Smooth muscle cell (in vitro differentiated cells): Measurements from ENCODE around the gene RPEL1. TPM values are rescaled to one million over a fixed set of nuclear protein-coding genes. Genes with fewer than 3 reads are reported as not detected.
"Not testable (repeated sequence)": the region's sequence is repeated elsewhere in the genome, so short reads cannot be mapped to it uniquely, and the experiment has no call there.

Source experiments
- DNase-seq: peaks from one replicate; lab custom pipeline; 2025; ENCODE audit not compliant: unreplicated experiment; lab: John Stamatoyannopoulos, UW
- H2AFZ ChIP-seq: fragments of 200-600 bp; sonication (generic); 2 replicates; pipeline ENCODE4 v1.6.0; 2016; ENCODE audit warnings: antibody characterized with exemption, low read depth, mild to moderate bottlenecking
- H3F3A ChIP-seq: fragments of 200-600 bp; sonication (generic); 2 replicates; pipeline ENCODE4 v1.6.0; 2017; ENCODE audit warnings: antibody characterized with exemption, low read depth
- H3K27ac ChIP-seq: fragments of 200-600 bp; sonication (generic); 2 replicates; pipeline ENCODE4 v1.5.1; 2016; ENCODE audit warnings: low read depth, mild to moderate bottlenecking
- H3K27me3 ChIP-seq: fragments of 200-600 bp; sonication (generic); 2 replicates; pipeline ENCODE4 v1.6.1; 2016; ENCODE audit warnings: low read depth, mild to moderate bottlenecking
- H3K36me3 ChIP-seq: fragments of 200-600 bp; sonication (generic); 2 replicates; pipeline ENCODE4 v1.5.1; 2016; ENCODE audit warnings: low read depth
- H3K4me1 ChIP-seq: fragments of 200-600 bp; sonication (generic); 2 replicates; pipeline ENCODE4 v1.5.1; 2016; ENCODE audit warnings: low read depth
- H3K4me2 ChIP-seq: fragments of 200-600 bp; sonication (generic); 2 replicates; pipeline ENCODE4 v1.6.0; 2016; ENCODE audit warnings: mild to moderate bottlenecking
- H3K4me3 ChIP-seq: fragments of 200-600 bp; sonication (generic); 2 replicates; pipeline ENCODE4 v1.5.1; 2016; ENCODE audit warnings: mild to moderate bottlenecking
- H3K79me2 ChIP-seq: fragments of 200-600 bp; sonication (generic); 2 replicates; pipeline ENCODE4 v1.6.0; 2016; ENCODE audit warnings: low read depth, mild to moderate bottlenecking
- H3K9ac ChIP-seq: fragments of 200-600 bp; sonication (generic); 2 replicates; pipeline ENCODE4 v1.6.0; 2016; ENCODE audit warnings: low read depth
- H3K9me3 ChIP-seq: fragments of 200-600 bp; sonication (generic); replicated peaks from 2 replicates; pipeline ENCODE4 v1.5.1; 2016; ENCODE audit warnings: low read depth
- H4K20me1 ChIP-seq: fragments of 200-600 bp; sonication (generic); 2 replicates; pipeline ENCODE4 v1.6.0; 2016; ENCODE audit warnings: low read depth
- CTCF ChIP-seq: fragments of 200-600 bp; sonication (generic); IDR thresholded peaks from 2 replicates; pipeline ENCODE4 v1.5.1; 2017; ENCODE audit warnings: borderline replicate concordance, mild to moderate bottlenecking, antibody characterized with exemption; ENCODE audit not compliant: insufficient read depth, poor library complexity, severe bottlenecking
- WGBS: methylation state at CpG from one replicate; pipeline ENCODE4 v1.1.7; 2016; ENCODE audit warnings: low lambda C conversion rate; 5-methylcytosine and 5-hydroxymethylcytosine counted together
- polyA plus RNA-seq: library from polyadenylated mRNA; unstranded; fragments of >200 nt; fragmentation: Nextera tagmentation; extraction: Ambion mirVana; gene quantifications from 2 replicates; pipeline ENCODE4 v1.2.1, GENCODE V29; 2016
- total RNA-seq: library from RNA; depleted of rRNA; stranded (reverse); fragments of >200 nt; gene quantifications from 2 replicates; pipeline ENCODE4 v1.2.3, GENCODE V29; 2014

Gene RPEL1
- total and polyA plus RNA-seq, 2 experiments from 2014 or later = not detected

- WGBS = 86% methylated on average over 5 of the region's 5 CpGs
Measured at GRCh38 chr10:103215601-103216000, 30.1 kb upstream of the RPEL1 start.

GRCh38 chr10:103216362-103216761, 29.3 kb upstream of the RPEL1 start:
- H3K9ac ChIP-seq, H4K20me1 ChIP-seq, H3K4me2 ChIP-seq, H3K27me3 ChIP-seq, DNase-seq, H3K27ac ChIP-seq, H3K4me3 ChIP-seq, H3K79me2 ChIP-seq, H2AFZ ChIP-seq, H3K4me1 ChIP-seq, H3F3A ChIP-seq, H3K36me3 ChIP-seq, H3K9me3 ChIP-seq: not testable (repeated sequence)
- WGBS = 51% methylated on average over 4 of the region's 4 CpGs

More at GRCh38 chr10:103215601-103216000, 30.1 kb upstream of the RPEL1 start:
- no peaks in the 10 kb centered on the region for H3K36me3 ChIP-seq
- H3K4me2 ChIP-seq = no peak overlapping the region
- H4K20me1 ChIP-seq = no peaks in the 10 kb centered on the region
- no peak overlapping the region for H3K27ac ChIP-seq
- H3K79me2 ChIP-seq = no peaks in the 10 kb centered on the region
- H3K4me3 ChIP-seq = no peak overlapping the region
- no peaks in the 10 kb centered on the region for H3K9me3 ChIP-seq
- no peak overlapping the region for H2AFZ ChIP-seq
- DNase-seq = no peak
- H3K4me1 ChIP-seq = no peaks in the 10 kb centered on the region
- no peak for TF ChIP-seq CTCF
- no peak overlapping the region for H3K9ac ChIP-seq
- no peaks in the 10 kb centered on the region for H3K27me3 ChIP-seq
- no peaks in the 10 kb centered on the region for H3F3A ChIP-seq

GRCh38 chr10:103224133-103224532, 21.6 kb upstream of the RPEL1 start:
- H3K4me1 ChIP-seq = no peaks in the 10 kb centered on the region
- no peaks in the 10 kb centered on the region for H3K36me3 ChIP-seq
- WGBS = 95% methylated on average over 4 of the region's 4 CpGs
- no peaks in the 10 kb centered on the region for H3K79me2 ChIP-seq
- H3K4me3 ChIP-seq = no peak overlapping the region
- H3K4me2 ChIP-seq = no peak overlapping the region
- no peaks in the 10 kb centered on the region for H3F3A ChIP-seq
- no peak overlapping the region for H3K9ac ChIP-seq
- TF ChIP-seq CTCF = no peak
- no peaks in the 10 kb centered on the region for H3K9me3 ChIP-seq
- no peak overlapping the region for H2AFZ ChIP-seq
- H3K27ac ChIP-seq = no peak overlapping the region
- DNase-seq = no peak
- no peaks in the 10 kb centered on the region for H3K27me3 ChIP-seq
- H4K20me1 ChIP-seq = no peaks in the 10 kb centered on the region

- not testable (repeated sequence) for H3K4me2 ChIP-seq, H3K4me3 ChIP-seq, H3K4me1 ChIP-seq, H3F3A ChIP-seq, H2AFZ ChIP-seq, H3K9me3 ChIP-seq, H3K36me3 ChIP-seq, DNase-seq, H4K20me1 ChIP-seq, H3K27ac ChIP-seq, H3K79me2 ChIP-seq, H3K9ac ChIP-seq, H3K27me3 ChIP-seq
- WGBS = 94% methylated on average over 5 of the region's 5 CpGs
Measured at GRCh38 chr10:103224721-103225120, 21.0 kb upstream of the RPEL1 start.

- Histone ChIP-seq H3K36me3 (no peaks in the 10 kb centered on the region), H3K4me3 (no peak overlapping the region), H3F3A (peaks cover under 1% of the 10 kb centered on the region), H3K9ac (no peak overlapping the region), H3K27ac (no peak overlapping the region), H4K20me1 (no peaks in the 10 kb centered on the region), H3K4me1 (peaks cover 3% of the 10 kb centered on the region), H3K4me2 (no peak overlapping the region), H3K79me2 (no peaks in the 10 kb centered on the region), H3K27me3 (no peaks in the 10 kb centered on the region), H3K9me3 (no peaks in the 10 kb centered on the region), H2AFZ (no peak overlapping the region)
- TF ChIP-seq CTCF = no peak
- DNase-seq = no peak
Measured at GRCh38 chr10:103225939-103226338, 19.7 kb upstream of the RPEL1 start.
